Effector memory CD8-positive, alpha-beta T cell (primary cell): ENCODE data around the gene OR1F1.
"Not testable (repeated sequence)": the region's sequence is repeated elsewhere in the genome, so short reads cannot be mapped to it uniquely, and the experiment has no call there.

Source experiments
- ATAC-seq: fragments of 150-1000 bp; cut with Tn5 transposase; replicated peaks from 2 replicates; pipeline ENCODE4 v1.10.0; 2021; ENCODE audit warnings: mild to moderate bottlenecking, moderate library complexity
- DNase-seq, 3 experiments: peaks; one replicate each; pipeline ENCODE4 v3.0.0; 2021
- H3K27ac Mint-ChIP-seq, 2 donors: one replicate each; pipeline ENCODE4 v1.8.0; 2022; ENCODE audit warnings: mild to moderate bottlenecking in 2 of 2, mixed read lengths in 2 of 2, moderate library complexity in 2 of 2
- H3K27me3 Mint-ChIP-seq, 2 donors: one replicate each; pipeline ENCODE4 v1.8.0; 2022; ENCODE audit warnings: mixed read lengths in 2 of 2
- H3K36me3 Mint-ChIP-seq: one replicate; pipeline ENCODE4 v1.8.0; 2022; ENCODE audit warnings: mild to moderate bottlenecking, moderate library complexity, mixed read lengths; ENCODE audit not compliant: insufficient read depth
- H3K4me1 Mint-ChIP-seq, 2 donors: one replicate each; pipeline ENCODE4 v1.8.0; 2022; ENCODE audit warnings: low read depth in 2 of 2, mixed read lengths in 2 of 2
- H3K4me3 Mint-ChIP-seq, 2 donors: one replicate each; pipeline ENCODE4 v1.8.0; 2022; ENCODE audit warnings: mild to moderate bottlenecking in 2 of 2, mixed read lengths in 2 of 2, moderate library complexity in 2 of 2
- H3K9me3 Mint-ChIP-seq, 2 donors: one replicate each; pipeline ENCODE4 v1.8.0; 2022; ENCODE audit warnings: mixed read lengths in 2 of 2

OR1F1 gene

GRCh38 chr16:3157229-3158025 is 30.6 kb upstream of the OR1F1 start:
- Mint-ChIP-seq H3K36me3 (peaks cover 59% of the 10 kb centered on the region), H3K27me3 (no peaks in the 10 kb centered on the region), H3K9me3 (peaks cover 7 to 8% of the 10 kb centered on the region in 2 donors), H3K4me3 (peak overlapping the region; percentile 97 to 98), H3K4me1 (peaks cover 28% of the 10 kb centered on the region in 2 donors), H3K27ac (peak overlapping the region; percentile 98 to 99)
- DNase-seq (peak; percentile 60 to 62 (median 61)), ATAC-seq (peak; percentile 56)

GRCh38 chr16:3158026-3158509 is 29.9 kb upstream of the OR1F1 start:
- Mint-ChIP-seq H3K27ac (peak overlapping the region; percentile 98 to 99), H3K27me3 (no peaks in the 10 kb centered on the region), H3K36me3 (peaks cover 52% of the 10 kb centered on the region), H3K9me3 (peaks cover 5 to 8% of the 10 kb centered on the region in 2 donors), H3K4me3 (peak overlapping the region; percentile 97 to 98), H3K4me1 (peaks cover 23 to 24% of the 10 kb centered on the region in 2 donors)
- no peak for DNase-seq
- ATAC-seq: no peak

GRCh38 chr16:3158510-3159314 is 29.3 kb upstream of the OR1F1 start:
- DNase-seq (peak; percentile 92 to 96 (median 94)), ATAC-seq (peak; percentile 84)
- H3K4me1 Mint-ChIP-seq: peaks cover 23 to 25% of the 10 kb centered on the region in 2 donors
- peaks cover 52% of the 10 kb centered on the region for H3K36me3 Mint-ChIP-seq
- peaks cover 5 to 8% of the 10 kb centered on the region in 2 donors for H3K9me3 Mint-ChIP-seq
- H3K27me3 Mint-ChIP-seq: no peaks in the 10 kb centered on the region
- peak overlapping the region; percentile 98 to 99 for H3K27ac Mint-ChIP-seq
- peak overlapping the region; percentile 97 to 98 for H3K4me3 Mint-ChIP-seq

- Mint-ChIP-seq H3K36me3 (peaks cover 43% of the 10 kb centered on the region), H3K9me3 (peaks cover 0 to 5% of the 10 kb centered on the region in 2 donors), H3K27ac (no peak overlapping the region), H3K4me3 (no peak overlapping the region), H3K4me1 (peaks cover 32 to 33% of the 10 kb centered on the region in 2 donors), H3K27me3 (no peaks in the 10 kb centered on the region)
- DNase-seq (no peak), ATAC-seq (no peak)
Measured at GRCh38 chr16:3161235-3162018, 26.6 kb upstream of the OR1F1 start.

GRCh38 chr16:3164121-3164991 is 23.6 kb upstream of the OR1F1 start:
- ATAC-seq (no peak), DNase-seq (no peak)
- Mint-ChIP-seq H3K36me3 (peaks cover 14% of the 10 kb centered on the region), H3K27ac (peak overlapping the region in 1 of 2 donors; percentile 25), H3K4me1 (peaks cover 13 to 15% of the 10 kb centered on the region in 2 donors), H3K27me3 (no peaks in the 10 kb centered on the region), H3K9me3 (no peaks in the 10 kb centered on the region), H3K4me3 (no peak overlapping the region)

- Mint-ChIP-seq H3K27me3 (no peaks in the 10 kb centered on the region), H3K27ac (peak overlapping the region; percentile 59 to 76), H3K9me3 (no peaks in the 10 kb centered on the region), H3K4me3 (peak overlapping the region; percentile 58 to 63), H3K36me3 (peaks cover 8% of the 10 kb centered on the region), H3K4me1 (peaks cover 9 to 10% of the 10 kb centered on the region in 2 donors)
- no peak for ATAC-seq
- no peak for DNase-seq
Measured at GRCh38 chr16:3165111-3165822, 22.7 kb upstream of the OR1F1 start.

- Mint-ChIP-seq H3K4me1 (peaks cover 17% of the 10 kb centered on the region in 2 donors), H3K9me3 (no peaks in the 10 kb centered on the region), H3K36me3 (peaks cover 10% of the 10 kb centered on the region), H3K4me3 (no peak overlapping the region), H3K27ac (no peak overlapping the region), H3K27me3 (peaks cover 0 to 8% of the 10 kb centered on the region in 2 donors)
- no peak for ATAC-seq
- no peak for DNase-seq
Measured at GRCh38 chr16:3166505-3166886, 21.5 kb upstream of the OR1F1 start.

- not testable (repeated sequence) for H3K27ac Mint-ChIP-seq, H3K4me3 Mint-ChIP-seq, ATAC-seq, DNase-seq, H3K9me3 Mint-ChIP-seq
- peaks cover 20% of the 10 kb centered on the region for H3K36me3 Mint-ChIP-seq
- H3K4me1 Mint-ChIP-seq: peaks cover 26 to 28% of the 10 kb centered on the region in 2 donors
- H3K27me3 Mint-ChIP-seq: peaks cover 2 to 21% of the 10 kb centered on the region in 2 donors
Measured at GRCh38 chr16:3168729-3169128, 19.3 kb upstream of the OR1F1 start.

- H3K27ac Mint-ChIP-seq: peak overlapping the region; percentile 31 to 92
- H3K36me3 Mint-ChIP-seq: peaks cover 20% of the 10 kb centered on the region
- peak; percentile 24 for ATAC-seq
- H3K27me3 Mint-ChIP-seq: peaks cover 15 to 37% of the 10 kb centered on the region in 2 donors
- DNase-seq: no peak
- H3K4me1 Mint-ChIP-seq: peaks cover 24 to 30% of the 10 kb centered on the region in 2 donors
- H3K4me3 Mint-ChIP-seq: peak overlapping the region; percentile 84 to 87
- H3K9me3 Mint-ChIP-seq: no peaks in the 10 kb centered on the region
Measured at GRCh38 chr16:3170440-3171180, 17.4 kb upstream of the OR1F1 start.

- Mint-ChIP-seq H3K9me3 (no peaks in the 10 kb centered on the region), H3K36me3 (peaks cover 20% of the 10 kb centered on the region), H3K27ac (peak overlapping the region; percentile 79 to 92), H3K4me3 (peak overlapping the region; percentile 84 to 87), H3K27me3 (peaks cover 22 to 44% of the 10 kb centered on the region in 2 donors), H3K4me1 (peaks cover 24 to 27% of the 10 kb centered on the region in 2 donors)
- ATAC-seq (peak; percentile 82), DNase-seq (peak; percentile 43 to 51 (median 47))
Measured at GRCh38 chr16:3171181-3171854, 16.7 kb upstream of the OR1F1 start.
